SW 1271 (cell line): ENCODE results near the gene DCP1A.
"Not testable (repeated sequence)": the region's sequence is repeated elsewhere in the genome, so short reads cannot be mapped to it uniquely, and the experiment has no call there.

Experiments
- DNase-seq, 2 experiments: peaks; one replicate each; lab custom pipeline; 2025; lab: John Stamatoyannopoulos, UW

DCP1A gene

GRCh38 chr3:53264718-53265117, 82.6 kb downstream of the DCP1A start:
- no peak for DNase-seq

DNA sequence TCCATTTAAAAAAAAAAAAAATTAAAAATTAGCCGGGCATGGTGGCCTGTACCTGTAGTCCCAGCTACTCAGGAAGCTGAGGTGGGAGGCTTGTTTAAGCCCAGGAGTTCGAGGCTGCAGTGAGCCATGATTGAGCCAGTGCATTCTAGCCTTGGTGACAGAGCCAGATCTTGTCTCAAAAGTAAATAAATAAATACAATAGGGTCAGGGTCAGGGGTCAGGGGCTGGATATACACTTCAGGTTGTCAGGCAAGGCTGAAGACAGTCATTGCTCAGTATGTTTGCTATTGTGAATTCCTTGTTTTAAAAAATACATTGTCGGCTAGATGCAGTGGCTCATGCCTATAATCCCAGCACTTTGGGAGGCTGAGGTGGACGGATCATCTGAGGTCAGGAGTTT, 83.4 kb downstream of the DCP1A start:
- DNase-seq, result no peak

GRCh38 chr3:53261712-53262111, 85.6 kb downstream of the DCP1A start:
- DNase-seq, result no peak

- DNase-seq, result no peak
These were observed 87.0 kb downstream of the DCP1A start for GRCh38 chr3:53260286-53260785.

- no peak for DNase-seq
These were observed 87.7 kb downstream of the DCP1A start for GRCh38 chr3:53259427-53260259.

GRCh38 chr3:53258600-53259426, 88.5 kb downstream of the DCP1A start:
- no peak for DNase-seq

DNA sequence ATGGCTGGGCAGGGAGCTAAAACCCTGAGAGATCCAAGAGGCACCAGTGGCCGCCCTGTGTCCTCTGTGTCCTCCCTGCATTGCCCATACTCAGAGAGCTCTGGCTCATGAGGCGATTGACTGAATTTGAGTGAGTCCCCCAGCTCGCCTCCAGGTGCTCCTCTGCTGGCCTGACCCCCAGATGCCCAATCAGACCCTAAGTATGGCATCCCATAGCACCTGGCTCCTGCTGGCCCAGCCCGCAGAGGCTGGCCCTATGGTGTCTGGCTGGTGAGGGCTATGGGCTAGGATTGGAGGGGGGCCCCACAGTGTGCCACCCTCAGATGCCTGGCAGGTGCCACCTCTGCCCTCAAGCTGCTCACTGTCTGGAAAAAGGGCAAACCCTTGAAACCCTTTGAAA, 89.9 kb downstream of the DCP1A start:
- DNase-seq, result no peak

GRCh38 chr3:53256704-53257055, 90.7 kb downstream of the DCP1A start:
- DNase-seq, result no peak

- peak in 1 of 2 experiments; percentile 69 for DNase-seq
These were observed 91.3 kb downstream of the DCP1A start, which contains the start of gene TKT for GRCh38 chr3:53255775-53256703. Gene TKT, minus strand, starts transcription at chr3:53256022. Its CDS starts 80 bp downstream, at chr3:53255942.

DNA sequence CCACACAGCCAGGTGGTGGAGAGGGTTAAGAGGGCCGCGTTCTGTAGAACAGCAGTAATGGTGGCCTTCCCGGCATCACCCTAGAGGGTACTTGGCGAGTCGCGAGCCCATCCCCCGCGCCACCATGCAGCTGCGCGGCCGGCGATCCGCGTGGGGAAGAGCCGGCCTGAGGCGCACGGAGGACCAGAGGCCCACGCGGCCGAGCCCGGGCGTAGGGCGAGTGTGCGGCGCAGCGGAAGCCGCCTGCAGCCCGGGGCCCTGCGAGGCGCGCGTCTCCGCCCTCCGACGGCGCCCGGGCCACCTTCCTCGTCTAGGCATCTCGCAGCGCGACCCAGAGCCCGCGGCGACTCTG, 91.9 kb downstream of the DCP1A start:
- DNase-seq, result no peak

GRCh38 chr3:53254509-53255422, 92.6 kb downstream of the DCP1A start:
- DNase-seq, result peak in 1 of 2 experiments; percentile 52

GRCh38 chr3:53253707-53254508, 93.4 kb downstream of the DCP1A start:
- no peak for DNase-seq

DNA sequence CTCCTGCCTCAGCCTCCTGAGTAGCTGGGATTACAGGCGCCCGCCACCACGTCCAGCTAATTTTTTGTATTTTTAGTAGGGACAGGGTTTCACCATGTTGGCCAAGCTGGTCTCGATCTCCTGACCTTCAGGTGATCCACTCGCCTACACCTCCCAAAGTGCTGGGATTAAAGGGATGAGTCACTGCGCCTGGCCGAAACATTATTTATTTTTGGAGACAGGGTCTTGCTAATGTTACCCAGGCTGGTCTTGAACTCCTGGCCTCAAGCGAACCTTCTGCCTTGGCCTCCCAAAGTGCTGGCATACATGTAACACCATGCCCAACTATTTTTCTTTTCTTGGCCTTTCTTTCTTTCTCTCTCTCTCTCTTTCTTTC, 94.4 kb downstream of the DCP1A start:
- not testable (repeated sequence) for DNase-seq

GRCh38 chr3:53252096-53252946, 95.0 kb downstream of the DCP1A start:
- no peak for DNase-seq

- no peak for DNase-seq
These were observed 96.3 kb downstream of the DCP1A start for GRCh38 chr3:53250881-53251605.

DNA sequence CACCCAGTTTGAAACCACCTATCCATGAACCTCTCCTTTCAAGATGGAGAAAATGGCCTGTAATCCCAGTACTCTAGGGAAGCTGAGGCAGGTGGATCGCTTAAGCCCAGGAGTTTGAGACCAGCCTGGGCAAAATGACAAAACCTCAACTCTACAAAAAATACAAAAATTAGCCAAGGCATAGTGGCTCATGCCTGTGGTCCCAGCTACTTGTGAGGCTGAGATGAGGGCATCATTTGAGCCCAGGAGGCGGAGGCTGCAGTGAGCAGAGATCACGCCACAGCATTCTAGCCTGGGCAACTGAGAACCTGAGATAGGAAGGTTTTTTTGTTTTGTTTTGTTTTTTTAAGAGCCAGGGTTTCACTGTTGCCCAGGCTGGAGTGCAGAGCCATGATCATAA, 96.9 kb downstream of the DCP1A start:
- no peak for DNase-seq

DNA sequence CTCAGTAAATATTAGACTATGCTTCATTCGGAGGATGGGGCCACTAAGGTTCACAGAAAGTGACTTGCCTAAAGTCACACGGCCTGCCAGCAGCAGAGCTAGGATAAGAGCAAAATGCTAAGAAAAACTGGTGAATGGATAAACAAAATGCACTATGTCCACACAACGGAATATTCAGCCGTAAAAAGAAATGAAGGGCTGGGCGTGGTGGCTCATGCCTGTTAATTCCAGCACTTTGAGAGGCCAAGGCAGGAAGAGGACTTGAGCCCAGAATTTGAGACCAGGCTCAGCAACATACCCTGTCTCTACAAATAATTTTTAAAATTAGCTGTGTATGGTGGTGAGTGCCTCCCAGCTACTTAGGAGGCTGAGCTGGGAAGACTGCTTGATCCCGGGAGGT, 99.2 kb downstream of the DCP1A start:
- DNase-seq, result no peak

- DNase-seq, result no peak
These were observed 99.7 kb downstream of the DCP1A start for GRCh38 chr3:53247619-53248018.
